Measurements from ENCODE around the gene RASL11A. TPM values are rescaled to one million over a fixed set of nuclear protein-coding genes. Genes with fewer than 3 reads are reported as not detected.
"Not testable (repeated sequence)": the region's sequence is repeated elsewhere in the genome, so short reads cannot be mapped to it uniquely, and the experiment has no call there.

The RASL11A gene, protein sequence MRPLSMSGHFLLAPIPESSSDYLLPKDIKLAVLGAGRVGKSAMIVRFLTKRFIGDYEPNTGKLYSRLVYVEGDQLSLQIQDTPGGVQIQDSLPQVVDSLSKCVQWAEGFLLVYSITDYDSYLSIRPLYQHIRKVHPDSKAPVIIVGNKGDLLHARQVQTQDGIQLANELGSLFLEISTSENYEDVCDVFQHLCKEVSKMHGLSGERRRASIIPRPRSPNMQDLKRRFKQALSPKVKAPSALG
- total RNA-seq = 10 to 100 TPM; 12.2 to 12.6 TPM
- 10 to 100 TPM; 10.3 to 12.5 (median 12.2) TPM for polyA plus RNA-seq (ENCODE audit: insufficient read length in 6 of 6)
- long read RNA-seq, donor 1, transcript RASL11A-201 (4 exons, 1,543 nt) = major isoform, 10 of 11 reads
- long read RNA-seq, donor 1, partial matches to known transcripts = 0 of 11 reads
- long read RNA-seq, donor 1, other reads (novel, unspliced or antisense) = 0 of 11 reads
- long read RNA-seq, donor 2, transcript RASL11A-201 (4 exons, 1,543 nt) = major isoform, 5 of 6 reads
- long read RNA-seq, donor 2, partial matches to known transcripts = 0 of 6 reads
- long read RNA-seq, donor 2, other reads (novel, unspliced or antisense) = 0 of 6 reads
- long read RNA-seq, donor 3, transcript RASL11A-201 (4 exons, 1,543 nt) = major isoform, 6 of 7 reads
- long read RNA-seq, donor 3, partial matches to known transcripts = 0 of 7 reads
- long read RNA-seq, donor 3, other reads (novel, unspliced or antisense) = 0 of 7 reads
- long read RNA-seq, donor 4, partial matches to known transcripts = 0 of 1 reads
- long read RNA-seq, donor 4, other reads (novel, unspliced or antisense) = 0 of 1 reads
- long read RNA-seq, donor 5, partial matches to known transcripts = 0 of 2 reads
- long read RNA-seq, donor 5, other reads (novel, unspliced or antisense) = 0 of 2 reads
- long read RNA-seq, donor 6, partial matches to known transcripts = 0 of 2 reads
- long read RNA-seq, donor 6, other reads (novel, unspliced or antisense) = 0 of 2 reads
- long read RNA-seq, donor 7, partial matches to known transcripts = 0 of 3 reads
- long read RNA-seq, donor 7, other reads (novel, unspliced or antisense) = 0 of 3 reads
- long read RNA-seq, donor 8, partial matches to known transcripts = 0 of 4 reads
- long read RNA-seq, donor 8, other reads (novel, unspliced or antisense) = 0 of 4 reads
- long read RNA-seq, donor 9 = 0 reads
- long read RNA-seq, donor 10, partial matches to known transcripts = 1 of 1 reads
- long read RNA-seq, donor 10, other reads (novel, unspliced or antisense) = 0 of 1 reads
- long read RNA-seq, donor 11, partial matches to known transcripts = 0 of 2 reads
- long read RNA-seq, donor 11, other reads (novel, unspliced or antisense) = 0 of 2 reads
- long read RNA-seq, donor 12, partial matches to known transcripts = 0 of 4 reads
- long read RNA-seq, donor 12, other reads (novel, unspliced or antisense) = 0 of 4 reads

DNA sequence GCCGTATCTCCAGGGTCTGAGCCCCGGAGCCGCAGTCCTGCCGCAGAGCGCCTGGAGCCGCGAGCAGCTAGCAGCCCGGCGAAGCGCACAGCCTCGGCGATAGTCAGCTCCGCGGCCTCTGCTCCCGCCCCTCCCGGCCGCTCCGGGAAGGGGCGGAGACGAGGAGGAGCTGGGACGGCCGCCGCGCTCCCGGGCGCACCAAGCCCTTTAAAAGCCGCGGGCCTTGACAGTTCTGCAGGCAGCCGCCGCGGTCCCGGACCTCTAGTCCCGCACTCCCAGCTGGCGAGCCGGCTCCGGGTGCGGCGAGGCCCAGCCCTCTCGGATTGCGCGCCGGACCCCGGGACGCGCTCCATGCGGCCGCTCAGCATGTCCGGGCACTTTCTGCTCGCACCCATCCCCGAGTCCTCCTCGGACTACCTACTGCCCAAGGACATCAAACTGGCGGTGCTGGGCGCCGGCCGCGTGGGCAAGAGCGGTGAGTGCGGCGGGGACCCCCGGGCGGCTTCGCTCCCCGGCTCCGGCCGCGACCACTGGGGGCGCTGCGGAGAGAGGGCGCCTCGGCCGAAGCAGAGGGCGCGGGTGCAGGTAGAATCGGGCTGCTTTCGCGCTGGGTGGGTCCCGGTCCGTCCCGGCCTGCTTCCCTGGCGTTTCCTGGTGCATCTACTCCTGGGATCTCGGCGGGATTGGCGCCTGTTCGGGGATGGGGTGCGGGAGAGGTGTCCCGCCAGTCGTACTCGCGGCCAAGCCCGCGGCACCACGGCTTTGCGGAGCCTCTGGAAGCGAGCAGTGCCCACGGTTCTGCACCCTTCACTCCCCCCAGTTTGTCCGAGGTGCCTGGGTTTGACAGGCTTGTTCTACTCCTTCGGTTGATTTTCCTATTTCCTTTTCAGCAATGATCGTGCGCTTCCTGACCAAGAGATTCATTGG, at the start of gene RASL11A:
RASL11A (plus strand) TSS at position 237 of the 927 bp plus-strand sequence; CDS start at position 352, 115 bp downstream.
- intact Hi-C loops (cut with DNase I) = no loop called here
- H3K36me3 ChIP-seq = no peaks in the 10 kb centered on the region
- ATAC-seq (peak; percentile 95), DNase-seq (peak; percentile 73 to 96 (median 86))
- peak within 1 kb of the TSS; percentile 77 to 84 for H3K4me3 ChIP-seq
- H3K4me1 ChIP-seq = peaks cover 17 to 36% of the 10 kb centered on the region in 2 donors
- no peaks in the 10 kb centered on the region for H3K27me3 ChIP-seq
- TF ChIP-seq, protein P1, sequence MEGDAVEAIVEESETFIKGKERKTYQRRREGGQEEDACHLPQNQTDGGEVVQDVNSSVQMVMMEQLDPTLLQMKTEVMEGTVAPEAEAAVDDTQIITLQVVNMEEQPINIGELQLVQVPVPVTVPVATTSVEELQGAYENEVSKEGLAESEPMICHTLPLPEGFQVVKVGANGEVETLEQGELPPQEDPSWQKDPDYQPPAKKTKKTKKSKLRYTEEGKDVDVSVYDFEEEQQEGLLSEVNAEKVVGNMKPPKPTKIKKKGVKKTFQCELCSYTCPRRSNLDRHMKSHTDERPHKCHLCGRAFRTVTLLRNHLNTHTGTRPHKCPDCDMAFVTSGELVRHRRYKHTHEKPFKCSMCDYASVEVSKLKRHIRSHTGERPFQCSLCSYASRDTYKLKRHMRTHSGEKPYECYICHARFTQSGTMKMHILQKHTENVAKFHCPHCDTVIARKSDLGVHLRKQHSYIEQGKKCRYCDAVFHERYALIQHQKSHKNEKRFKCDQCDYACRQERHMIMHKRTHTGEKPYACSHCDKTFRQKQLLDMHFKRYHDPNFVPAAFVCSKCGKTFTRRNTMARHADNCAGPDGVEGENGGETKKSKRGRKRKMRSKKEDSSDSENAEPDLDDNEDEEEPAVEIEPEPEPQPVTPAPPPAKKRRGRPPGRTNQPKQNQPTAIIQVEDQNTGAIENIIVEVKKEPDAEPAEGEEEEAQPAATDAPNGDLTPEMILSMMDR (IDR thresholded peaks at IDR 0.05) = peak; percentile 93 to 96
- peak within 1 kb of the TSS; percentile 86 to 96 for H3K27ac ChIP-seq
- no peaks in the 10 kb centered on the region for H3K9me3 ChIP-seq

GRCh38 chr13:27222100-27222499, 48.5 kb upstream of the RASL11A start:
- H3K36me3 ChIP-seq; DNase-seq; H3K9me3 ChIP-seq; ATAC-seq; H3K27ac ChIP-seq; intact Hi-C loops (cut with DNase I); H3K4me3 ChIP-seq; H3K4me1 ChIP-seq; H3K27me3 ChIP-seq: not testable (repeated sequence)

DNA sequence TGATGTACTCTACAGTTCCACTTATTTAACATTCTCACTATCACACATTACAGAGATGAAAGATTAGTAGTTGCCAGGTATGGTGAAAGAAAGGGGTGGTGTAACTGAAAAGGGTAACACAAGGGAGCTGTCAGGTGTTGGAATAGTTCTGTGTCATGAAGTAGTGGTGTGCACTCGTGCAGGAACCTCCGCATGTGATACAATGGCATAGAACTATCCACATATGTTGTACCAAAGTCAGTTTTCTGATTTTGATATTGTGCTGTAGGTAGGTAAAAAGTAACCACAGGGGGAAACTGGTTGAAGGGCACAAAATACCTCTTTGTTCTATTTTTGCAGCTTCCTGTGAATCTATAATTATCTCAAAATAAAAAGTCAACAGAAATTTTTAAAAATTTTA, 43.6 kb upstream of the RASL11A start:
- ATAC-seq = no peak
- TF ChIP-seq, protein P1 (IDR thresholded peaks at IDR 0.05) = no peak

DNA sequence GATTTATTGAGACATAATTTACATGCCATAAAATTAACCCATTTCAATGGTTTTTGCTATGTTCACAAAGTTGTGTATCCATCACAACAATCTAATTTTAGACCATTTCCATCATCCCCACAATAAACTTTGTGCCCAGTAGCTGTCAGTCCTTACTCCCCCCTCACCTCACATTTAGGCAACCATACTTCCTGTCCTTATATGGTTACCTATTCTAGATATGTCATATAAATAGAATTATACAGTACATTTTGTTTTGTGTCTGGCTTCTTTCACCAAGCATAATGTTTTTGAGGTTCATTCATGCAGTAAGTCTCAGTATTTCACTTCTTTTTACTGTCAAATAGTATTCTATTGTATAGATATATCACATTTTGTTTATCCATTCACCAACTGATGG, 42.5 kb upstream of the RASL11A start:
- no peaks in the 10 kb centered on the region for H3K9me3 ChIP-seq
- DNase-seq (no peak), ATAC-seq (no peak)
- no peaks in the 10 kb centered on the region for H3K36me3 ChIP-seq
- H3K4me3 ChIP-seq = no peak overlapping the region
- H3K27me3 ChIP-seq = no peaks in the 10 kb centered on the region
- no peaks in the 10 kb centered on the region for H3K4me1 ChIP-seq
- TF ChIP-seq, protein P1 (IDR thresholded peaks at IDR 0.05) = no peak
- intact Hi-C loops (cut with DNase I) = no loop called here
- no peak overlapping the region for H3K27ac ChIP-seq

More for the DNA sequence above, 43.6 kb upstream of the RASL11A start:
- DNase-seq = no peak
- Histone ChIP-seq H3K27ac (no peak overlapping the region), H3K36me3 (no peaks in the 10 kb centered on the region), H3K4me3 (no peak overlapping the region), H3K9me3 (no peaks in the 10 kb centered on the region), H3K27me3 (no peaks in the 10 kb centered on the region), H3K4me1 (no peaks in the 10 kb centered on the region)
- intact Hi-C loops (cut with DNase I) = no loop called here

All from left lung (tissue), 14 donors.